Fibroblast of gingiva (primary cell): ENCODE results near the gene C2CD4C.
"Not testable (repeated sequence)": the region's sequence is repeated elsewhere in the genome, so short reads cannot be mapped to it uniquely, and the experiment has no call there.

ENCODE experiments used
- DNase-seq: peaks from one replicate; pipeline ENCODE4 v3.0.0-alpha.2; 2011; ENCODE audit warnings: low read depth

Gene C2CD4C

DNA sequence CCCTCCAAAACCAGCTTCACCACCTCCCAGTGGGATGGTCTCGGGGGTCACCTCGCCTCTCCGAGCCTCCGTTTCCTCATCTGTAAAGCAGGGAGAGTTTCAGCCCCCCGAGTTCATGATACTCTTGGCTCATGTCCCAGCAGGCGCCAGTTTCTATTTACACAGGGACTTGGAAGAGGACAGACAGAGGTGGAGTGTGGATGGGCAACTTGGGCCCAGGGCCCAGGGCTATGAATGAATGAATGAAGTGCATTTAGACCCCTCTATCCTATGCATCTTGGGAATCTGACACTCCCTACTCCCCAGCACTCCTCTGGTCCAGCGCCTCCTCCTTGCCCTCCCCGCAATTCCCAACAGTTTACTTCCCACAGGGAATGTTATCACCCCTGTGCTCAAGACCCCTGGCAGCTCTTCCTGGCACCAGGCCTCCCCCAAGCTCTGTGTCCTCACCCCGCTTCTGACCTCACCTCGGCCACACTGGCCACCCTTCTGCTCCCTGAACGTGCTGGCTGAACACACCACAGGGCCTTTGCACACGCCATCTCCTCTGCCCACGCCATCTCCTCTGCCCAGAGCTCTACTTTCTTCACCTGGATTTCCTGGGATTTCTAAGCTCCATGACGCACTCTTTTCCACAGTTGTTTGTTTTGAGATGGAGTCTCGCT, 4.9 kb upstream of the C2CD4C start:
- no peak for DNase-seq

DNA sequence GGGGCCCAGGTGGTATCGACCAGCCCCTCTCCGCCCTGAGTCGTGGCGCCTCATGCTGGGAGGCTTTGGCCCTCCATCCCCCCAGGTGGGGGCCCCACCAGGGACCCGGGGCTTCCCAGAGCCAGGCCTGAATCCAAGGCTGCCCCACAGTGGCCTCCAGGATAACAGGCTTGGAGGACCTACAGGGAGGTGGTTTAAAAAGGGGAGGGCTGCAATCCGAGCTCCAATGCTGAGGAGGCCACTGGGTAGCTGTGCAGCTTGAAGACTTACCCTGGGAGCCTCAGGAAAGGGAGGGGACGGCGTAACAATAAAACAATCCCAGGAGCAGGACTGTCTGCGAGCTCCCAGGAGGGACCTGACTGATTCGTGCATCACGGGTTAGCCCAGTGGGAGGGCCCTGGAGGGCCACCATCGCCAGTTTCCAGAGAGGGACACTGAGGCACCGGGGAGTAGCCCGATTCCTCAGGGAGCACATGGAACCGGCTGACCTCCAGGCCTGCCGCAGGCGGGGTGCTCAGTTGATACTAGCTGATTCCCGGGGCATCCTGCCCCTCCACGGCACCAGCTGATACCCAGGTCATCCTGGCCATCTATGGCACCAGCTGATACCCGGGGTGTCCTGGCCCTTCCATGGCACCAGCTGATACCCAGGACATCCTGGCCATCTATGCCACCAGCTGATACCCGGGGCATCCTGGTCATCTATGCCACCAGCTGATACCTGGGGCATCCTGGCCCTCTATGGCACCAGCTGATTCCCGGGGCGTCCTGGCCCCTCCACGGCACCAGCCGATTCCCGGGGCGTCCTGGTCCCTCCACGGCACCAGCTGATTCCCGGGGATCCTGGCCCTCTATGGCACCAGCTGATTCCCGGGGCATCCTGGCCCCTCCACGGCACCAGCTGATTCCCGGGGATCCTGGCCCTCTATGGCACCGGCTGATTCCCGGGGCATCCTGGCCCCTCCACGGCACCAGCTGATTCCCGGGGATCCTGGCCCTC, 3.7 kb upstream of the C2CD4C start:
- DNase-seq, result no peak

DNA sequence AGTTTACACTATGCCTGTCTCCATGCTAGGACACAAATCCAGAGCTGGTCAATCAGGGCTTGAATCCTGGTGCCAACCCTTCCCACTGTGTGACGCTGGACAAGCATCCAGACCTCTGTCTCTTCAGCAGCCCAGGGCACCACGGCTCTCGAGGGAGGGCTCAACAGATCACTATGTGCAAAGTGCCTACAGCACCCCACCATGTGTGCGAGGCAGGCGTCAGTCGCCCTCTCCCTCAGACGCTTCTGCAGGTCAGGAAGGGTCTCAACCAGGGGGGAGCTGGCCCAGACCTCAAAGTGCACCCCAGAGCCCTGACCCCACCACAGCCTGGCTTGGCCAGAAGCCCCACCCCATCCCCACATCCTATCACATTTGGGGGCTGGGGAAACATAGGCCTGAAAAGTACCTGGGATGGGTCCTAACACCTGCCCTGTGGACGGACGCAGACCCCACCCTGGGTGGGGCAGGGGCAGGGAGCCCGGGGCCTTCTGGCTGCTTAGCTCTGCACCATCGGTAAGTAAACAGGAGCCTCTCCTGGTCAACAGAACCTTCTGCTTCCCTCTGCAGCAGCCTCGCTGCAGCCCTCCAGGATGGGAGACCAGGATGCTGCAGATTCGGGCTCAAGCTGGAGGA, 2.9 kb upstream of the C2CD4C start:
- DNase-seq, result no peak

DNA sequence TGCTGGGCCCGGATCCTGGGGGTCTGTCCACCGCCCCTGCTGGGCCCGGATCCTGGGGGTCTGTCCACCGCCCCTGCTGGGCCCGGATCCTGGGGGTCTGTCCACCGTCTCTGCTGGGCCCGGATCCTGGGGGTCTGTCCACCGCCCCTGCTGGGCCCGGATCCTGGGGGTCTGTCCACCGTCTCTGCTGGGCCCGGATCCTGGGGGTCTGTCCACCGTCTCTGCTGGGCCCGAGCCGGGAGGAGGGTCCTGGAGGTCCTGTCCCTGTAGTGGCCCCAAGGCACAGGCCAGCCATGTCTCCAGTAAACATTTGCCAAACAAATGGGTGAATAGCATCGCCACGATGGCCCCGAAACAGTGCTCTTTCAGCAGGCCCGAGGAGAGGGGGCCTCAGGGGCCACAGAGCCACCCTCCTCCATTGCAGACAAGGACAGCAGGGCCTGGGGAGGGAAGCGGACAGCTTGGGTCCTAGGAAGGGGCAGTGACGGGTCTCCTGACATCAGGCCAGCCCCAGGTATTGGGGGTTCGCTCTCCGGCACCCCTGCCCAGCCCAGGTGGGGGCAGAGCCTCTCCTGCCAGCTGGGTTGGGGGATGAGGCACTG, 2.3 kb upstream of the C2CD4C start:
- not testable (repeated sequence) for DNase-seq

DNA sequence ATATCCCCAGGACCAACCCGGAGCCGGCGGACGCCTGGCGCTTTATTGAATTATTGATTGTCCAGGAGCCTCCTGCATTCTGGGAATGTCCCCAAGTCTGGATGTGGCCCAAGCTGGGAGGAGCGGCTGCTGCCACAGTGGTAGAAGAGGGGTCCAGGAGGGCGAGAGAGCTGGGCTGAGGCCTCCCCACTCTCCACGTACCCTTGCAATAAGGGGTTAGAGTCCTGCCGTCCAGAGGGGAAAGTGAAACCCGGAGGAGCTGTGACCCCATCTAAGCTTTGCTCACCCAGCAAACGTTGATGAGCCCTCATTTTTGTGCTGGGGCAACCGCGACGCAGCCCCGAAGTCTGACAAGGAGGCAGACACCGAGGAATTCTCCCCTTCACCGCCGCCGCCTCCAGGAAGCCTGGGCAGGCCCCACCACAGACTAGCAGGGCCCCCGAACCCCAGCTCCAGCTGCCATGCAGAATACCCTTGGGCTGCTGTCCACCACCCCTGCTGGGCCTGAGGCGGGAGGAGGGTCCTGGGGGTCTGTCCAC, 1.4 kb upstream of the C2CD4C start:
- DNase-seq, result no peak

DNA sequence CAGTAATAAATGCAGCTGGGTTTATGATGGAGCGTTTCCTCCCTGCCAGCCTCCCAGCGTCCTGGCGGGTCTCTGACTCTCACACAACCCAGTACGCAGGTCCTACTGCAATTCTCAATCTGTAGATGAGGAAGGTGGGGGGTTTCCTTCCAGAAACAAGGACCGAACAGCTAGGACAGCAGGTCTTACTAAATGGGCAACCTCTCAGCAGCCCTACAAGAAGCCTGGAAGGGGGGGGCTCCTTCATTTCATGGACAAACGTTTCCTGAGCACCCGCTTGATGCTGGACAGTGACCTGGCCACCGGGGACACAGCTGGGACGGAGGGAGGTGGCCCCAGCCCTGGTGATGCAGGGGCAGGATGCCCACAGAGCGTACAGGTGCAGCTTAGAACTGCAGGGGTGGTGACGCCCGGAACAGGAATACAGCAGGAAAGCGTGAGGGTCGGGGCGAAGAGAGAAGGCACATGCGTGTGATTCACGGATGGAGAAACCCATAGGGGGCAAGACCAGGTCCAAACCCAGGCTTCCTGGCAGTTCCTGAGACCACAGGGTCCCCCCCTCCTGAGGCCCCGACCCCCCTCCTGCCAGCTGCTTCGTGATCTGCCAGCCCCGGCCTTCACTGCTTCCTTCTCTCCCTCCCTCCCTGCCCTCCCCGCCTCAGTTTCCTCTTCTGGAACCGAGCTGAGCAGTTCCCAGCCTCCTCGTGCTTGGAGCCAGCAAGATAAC, 732 bp upstream of the C2CD4C start:
- no peak for DNase-seq

DNA sequence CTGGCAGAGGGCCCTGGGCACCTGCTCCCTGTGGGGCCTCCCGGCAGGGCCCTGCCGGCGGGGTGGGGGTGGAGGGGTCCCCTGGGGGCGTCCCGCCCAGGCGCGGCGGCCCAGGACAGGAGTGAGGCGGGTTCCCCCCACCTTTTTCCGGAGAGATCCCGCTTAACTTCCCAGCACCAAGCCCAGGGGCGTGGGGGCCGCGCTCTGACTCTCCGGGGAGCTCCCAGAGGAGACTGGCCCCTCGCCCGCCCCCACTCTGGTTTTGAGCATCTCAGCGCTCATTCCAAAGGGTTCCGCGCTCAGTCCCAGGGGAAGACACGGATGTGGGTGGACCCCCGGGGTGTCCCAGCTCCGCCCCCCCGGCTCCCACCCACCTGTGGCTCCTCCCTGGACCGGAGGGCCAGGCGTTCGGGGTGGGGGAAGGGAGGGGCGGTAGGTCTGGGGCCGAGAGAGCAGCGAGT, 476 bp downstream of the C2CD4C start:
- no peak for DNase-seq

DNA sequence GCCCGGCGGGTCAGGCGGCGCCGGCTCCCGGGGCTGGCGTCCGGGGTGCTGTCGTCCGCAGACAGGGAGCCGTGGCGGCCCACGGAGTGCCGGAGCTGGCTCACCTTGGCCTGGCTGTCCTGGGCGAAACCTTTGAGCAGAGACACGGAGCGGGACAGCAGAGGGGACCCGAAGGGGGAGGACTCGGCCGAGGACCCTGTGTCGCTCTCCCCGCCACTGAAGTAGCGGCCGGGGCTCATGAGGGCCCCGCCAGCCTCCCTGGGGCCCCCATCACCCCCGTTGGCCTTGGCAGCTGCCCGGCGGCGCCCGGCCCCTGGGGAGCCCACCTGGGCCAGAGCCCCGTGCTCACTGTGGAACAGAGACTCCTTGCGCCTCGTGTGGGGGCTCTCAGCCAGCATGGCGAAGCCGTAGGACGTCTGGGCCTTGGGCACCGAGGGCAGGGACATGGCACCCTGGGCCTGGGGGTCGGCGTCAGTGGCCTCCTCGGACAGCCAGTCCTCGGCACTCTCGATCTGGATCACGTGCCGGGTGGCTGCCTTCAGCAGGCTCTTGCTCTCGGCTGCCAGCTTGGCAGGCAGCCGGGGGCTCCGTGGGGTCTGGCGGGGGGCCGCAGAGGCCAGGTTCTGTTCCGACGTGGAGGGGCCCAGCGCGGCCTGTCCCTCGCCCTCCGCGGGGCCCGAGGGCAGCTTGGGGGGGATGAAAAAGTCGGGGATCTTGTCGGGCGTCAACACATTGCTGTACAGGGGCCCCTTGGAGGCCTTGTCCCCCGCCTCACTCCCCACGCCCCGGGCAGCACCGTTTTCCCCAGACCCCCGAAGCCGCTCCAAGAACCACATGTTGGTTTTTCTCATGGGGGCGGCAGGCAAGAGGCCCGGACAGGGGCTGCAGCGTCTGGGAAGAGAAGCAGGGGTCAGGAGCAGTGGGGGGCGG, 1.2 kb downstream of the C2CD4C start:
- DNase-seq, result no peak

DNA sequence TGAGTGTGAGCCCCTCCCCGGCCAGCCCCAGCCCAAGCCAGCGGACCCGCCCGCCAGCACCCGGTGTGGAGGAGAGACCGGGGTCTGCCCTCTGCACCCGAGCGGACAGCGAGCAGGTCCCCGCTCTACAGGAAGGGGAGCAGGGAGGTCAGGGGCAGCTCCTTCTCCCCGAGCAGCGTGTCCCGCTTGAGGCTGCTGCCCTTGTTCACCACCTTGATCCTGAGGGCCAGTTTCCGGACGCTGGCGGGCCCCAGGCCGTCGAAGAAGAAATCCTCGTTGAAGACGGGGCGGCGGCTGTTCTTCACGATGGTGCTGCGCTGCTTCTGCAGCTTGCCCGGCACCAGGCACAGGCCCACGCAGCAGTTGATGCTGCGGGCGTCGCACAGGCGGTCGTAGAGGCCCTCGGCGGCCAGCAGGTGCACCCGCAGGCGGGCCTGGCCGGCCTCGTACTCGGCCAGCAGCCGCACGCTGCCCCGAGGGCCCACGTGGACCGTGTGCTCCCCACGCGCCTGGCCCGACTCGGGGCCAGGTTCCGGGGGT, 1.9 kb downstream of the C2CD4C start:
- DNase-seq, result no peak

DNA sequence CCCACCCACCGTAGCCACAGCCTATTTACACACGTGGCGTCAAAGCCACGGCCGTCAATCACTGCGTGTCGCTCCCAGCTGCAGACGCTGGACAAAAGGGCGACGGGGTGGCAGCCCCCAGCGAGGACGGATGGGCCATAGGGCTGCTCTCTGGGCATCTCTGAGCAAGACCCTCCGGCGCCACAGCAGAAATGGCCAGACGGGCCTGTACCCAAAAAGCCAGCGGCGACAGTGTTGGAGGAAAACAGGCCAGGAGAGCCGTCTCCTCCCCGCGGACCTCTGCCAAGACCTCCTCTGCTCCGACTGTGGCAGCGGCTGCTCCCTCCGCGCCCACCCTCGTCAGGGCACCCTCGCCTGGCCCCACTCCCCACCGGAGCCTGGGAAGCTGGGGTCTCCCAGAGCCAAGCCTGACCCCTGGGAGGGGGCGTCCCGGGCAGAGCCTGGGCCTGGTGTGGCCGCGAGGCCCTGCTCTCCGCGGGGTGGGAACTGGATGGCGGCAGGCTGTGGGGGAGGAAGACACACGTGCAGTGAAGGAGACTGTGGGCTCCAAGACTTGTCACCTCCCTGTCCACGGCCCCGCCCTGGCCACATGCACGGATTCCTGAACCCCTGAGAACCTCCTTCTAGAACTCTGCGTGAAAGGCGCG, 2.7 kb downstream of the C2CD4C start:
- no peak for DNase-seq

DNA sequence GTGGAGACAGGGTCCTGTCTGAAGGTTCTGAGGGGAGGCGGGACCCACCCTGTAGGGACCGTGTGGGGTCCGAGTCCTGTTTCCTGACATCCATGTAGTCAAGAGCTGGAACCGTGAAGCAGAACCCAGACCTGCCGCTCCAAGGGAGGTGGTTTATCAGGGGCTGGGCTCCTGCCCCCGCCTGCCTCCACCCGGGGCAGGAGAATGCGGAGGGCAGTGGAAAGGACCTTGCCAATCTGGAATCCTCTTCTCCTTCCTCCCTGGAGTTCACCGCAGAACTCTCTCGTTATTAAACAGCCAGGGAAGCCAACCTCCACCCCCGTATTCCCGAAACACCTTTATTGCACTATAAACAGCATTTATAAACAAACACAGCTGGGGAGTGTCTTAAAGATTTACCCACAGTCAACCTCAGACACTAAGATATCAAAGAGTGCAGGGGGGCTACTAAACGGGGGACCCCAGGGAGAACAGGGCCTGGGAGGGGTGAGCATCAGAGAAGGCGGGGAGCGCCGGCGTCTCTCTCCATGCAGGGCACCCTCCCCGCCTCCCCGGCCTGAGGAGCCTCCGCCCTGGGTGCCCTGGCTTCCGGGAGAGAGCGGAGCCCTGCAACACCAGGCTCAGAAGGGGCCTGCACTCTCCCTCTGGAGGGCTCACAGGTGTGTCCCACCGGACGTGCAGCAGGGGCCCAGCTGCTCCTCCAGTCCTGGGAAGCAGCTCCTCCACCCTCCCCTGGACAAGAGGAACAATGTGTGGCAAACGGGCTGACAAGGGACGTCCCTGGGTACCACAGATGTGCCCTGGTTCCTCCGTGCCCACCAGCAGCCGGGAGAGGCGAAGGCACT, 3.6 kb downstream of the C2CD4C start:
- DNase-seq, result no peak

DNA sequence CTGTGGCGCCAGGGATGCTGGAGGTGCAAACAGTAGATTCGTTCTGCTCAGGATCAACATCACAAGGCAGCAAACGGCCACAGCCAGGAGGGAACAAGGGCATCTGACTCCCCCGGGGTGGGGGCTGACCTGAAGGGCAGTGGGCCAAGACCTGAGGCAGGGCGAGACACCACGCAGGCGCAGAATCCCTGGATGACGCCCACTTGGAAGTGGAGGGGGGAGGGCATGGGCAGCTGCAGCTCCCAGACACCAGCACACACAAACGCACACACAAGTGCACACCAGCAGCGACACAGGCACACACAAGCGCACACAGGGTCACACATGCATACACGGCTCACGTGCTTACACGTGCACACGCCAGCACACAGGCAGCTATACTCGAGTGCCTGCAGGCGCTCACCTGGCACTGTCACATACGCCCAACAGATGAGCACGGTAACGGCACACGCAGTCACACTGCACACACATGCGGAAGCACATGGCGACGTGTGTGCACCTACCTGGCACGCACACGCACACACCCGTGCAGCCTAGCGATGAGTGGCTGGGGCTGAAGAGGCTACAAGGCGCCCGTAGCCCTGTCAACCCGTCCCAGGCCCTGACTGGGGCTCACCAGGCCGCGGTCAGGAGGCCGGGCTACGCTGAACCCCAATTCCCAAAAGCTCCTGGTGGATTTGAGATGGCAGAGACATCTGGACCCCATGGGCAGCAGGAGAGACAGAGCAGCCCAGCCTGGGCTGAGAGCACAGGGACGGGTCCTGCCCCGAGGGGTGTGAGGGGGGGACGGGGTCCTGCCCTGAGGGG, 5.5 kb downstream of the C2CD4C start:
- no peak for DNase-seq

DNA sequence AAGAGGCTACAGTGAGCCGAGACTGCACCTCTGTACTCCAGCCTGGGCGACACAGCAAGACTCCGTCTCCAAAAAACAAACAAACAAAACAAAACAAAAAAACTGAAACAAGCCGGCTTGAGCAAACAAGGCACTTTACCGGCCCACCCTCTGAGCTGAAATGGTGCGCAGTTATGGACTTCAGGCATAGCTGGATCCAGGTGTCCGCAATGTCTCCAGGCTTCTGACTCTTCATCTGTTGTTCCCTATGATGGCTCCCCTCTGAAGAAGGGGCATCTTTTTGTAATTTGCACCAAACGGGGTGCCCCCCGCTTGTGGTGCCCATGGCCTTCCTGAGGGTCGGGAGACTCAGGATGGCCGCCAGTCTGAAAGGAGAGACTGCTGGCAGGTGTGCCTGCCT, 6.2 kb downstream of the C2CD4C start:
- no peak for DNase-seq

DNA sequence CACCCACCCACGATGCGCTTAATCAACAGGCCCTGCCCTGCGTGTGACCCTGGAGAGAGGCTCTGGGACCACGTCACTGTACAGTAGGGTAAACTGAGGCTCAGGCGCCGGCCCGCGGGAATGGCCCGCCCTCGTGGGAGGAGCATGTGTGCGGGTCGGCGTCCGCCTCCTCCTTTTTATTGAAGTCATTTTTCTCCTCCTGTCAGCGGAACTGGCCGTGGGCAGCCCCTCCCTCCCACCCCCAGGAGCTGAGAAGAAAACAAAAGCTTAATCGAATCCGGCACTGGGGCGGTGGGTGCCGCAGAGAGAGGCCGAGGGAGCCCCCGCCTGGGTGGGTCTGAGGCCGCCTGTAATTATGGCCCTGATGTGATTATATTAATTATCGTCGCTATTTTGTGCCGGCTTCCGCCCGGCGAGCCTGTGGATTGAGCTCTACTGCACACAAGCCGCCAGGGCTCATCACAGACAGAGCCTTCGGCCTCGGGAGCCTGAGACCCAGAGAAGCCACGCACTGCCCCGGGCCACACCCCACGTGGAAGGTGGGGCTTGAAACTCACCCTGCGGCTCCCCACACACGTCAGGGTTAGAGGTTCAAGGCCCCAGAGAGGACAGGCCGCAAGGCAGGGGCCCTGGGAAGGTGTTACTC, 7.0 kb downstream of the C2CD4C start:
- DNase-seq, result no peak

DNA sequence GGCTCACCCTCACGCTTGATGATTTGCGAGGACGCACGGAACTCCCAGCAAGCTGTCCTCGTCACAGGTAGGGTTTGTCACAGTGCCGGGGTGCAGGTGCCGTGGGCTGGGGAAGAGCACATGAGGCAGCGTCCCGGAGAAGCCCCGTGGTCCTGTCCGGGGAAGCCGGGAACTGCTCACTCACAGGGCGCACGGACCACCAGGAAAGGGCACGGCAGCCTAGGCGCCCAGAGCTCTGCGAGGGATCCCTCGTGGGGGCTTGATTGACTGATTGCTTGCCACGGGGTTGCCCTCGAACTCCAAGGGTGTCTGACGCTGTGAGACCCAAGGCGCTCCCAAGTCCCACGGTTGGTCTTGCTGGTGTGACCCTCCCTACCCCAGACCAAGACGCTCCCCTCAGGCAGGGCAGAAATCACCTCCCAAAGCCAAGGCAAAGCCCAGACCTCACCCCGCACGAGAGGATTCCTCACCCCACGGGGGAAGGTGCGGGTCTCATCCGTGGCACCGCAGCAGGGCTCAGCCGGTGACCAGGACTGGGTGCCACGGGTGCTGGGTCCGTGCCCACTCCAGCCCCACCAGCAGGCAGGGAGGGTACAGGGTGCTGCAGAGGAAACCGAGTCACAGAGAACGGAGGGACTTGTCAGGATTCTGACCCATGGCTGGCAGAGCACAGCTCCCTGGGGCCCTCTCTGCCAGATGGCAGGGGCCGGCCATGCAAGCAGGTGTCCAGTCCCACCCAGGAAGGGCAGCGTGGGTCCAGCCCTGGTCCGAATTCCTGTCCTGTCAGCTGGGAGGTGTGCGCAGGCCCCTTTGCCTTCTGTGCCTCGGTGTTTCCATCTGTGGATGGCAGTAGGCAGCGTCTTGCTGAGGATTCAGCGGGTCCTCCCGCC, 7.7 kb downstream of the C2CD4C start:
- DNase-seq, result no peak

DNA sequence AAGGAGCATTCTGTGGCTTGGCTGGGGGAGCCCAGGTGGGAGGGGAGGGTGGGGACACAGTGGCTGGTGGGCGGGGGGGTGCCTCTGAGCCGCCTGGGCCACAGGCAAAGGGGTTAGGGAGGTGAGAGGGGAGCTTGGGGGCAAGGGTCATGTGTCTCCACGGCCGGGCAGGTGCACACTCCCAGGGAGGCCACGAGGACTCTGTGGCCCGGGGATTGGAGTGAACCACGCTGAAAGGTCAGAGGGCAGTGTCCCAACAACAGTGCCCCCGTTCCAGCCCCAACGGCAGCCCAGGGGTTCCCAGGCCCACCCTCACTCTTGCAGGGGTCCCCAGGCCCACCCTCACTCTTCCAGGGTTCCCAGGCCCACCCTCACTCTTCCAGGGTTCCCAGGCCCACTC, 9.6 kb downstream of the C2CD4C start:
- no peak for DNase-seq
